Keratinocyte (primary cell): Measurements from ENCODE around the gene PIGX. TPM values are rescaled to one million over a fixed set of nuclear protein-coding genes. Genes with fewer than 3 reads are reported as not detected.
A peak's percentile ranks its signal among the peaks of the same experiment; 100 is the strongest.
"Not testable (repeated sequence)": the region's sequence is repeated elsewhere in the genome, so short reads cannot be mapped to it uniquely, and the experiment has no call there.

Experiments used
- DNase-seq: peaks from one replicate; pipeline ENCODE4 v3.0.0-alpha.2; 2011; ENCODE audit warnings: low read depth, missing footprints, low spot score
- FAIRE-seq: peaks from 2 replicates; lab custom pipeline; 2011; peaks lifted over from hg19 to GRCh38; lab: Jason Lieb, UNC
- H2AFZ ChIP-seq: 2 replicates; pipeline ENCODE4 v1.6.0; 2012; ENCODE audit warnings: low read length, control low read depth, inconsistent platforms; ENCODE audit not compliant: control insufficient read depth
- H3K27ac ChIP-seq: 2 replicates; pipeline ENCODE4 v1.5.1; 2011; ENCODE audit warnings: low read length; ENCODE audit not compliant: control insufficient read depth, insufficient read depth
- H3K27me3 ChIP-seq: 3 replicates; pipeline ENCODE4 v1.6.0; 2011; ENCODE audit warnings: low read length; ENCODE audit not compliant: control insufficient read depth, insufficient read depth; ENCODE audit errors: extremely low read depth
- H3K36me3 ChIP-seq, 2 experiments: 2 replicates in 1 of 2; 3 replicates in 1 of 2; pipeline ENCODE4 v1.5.1; 2011; ENCODE audit warnings: low read length in 2 of 2, mild to moderate bottlenecking in 1 of 2; ENCODE audit not compliant: control insufficient read depth in 2 of 2, insufficient read depth in 2 of 2; ENCODE audit errors: extremely low read depth in 1 of 2
- H3K4me1 ChIP-seq: 3 replicates; pipeline ENCODE4 v1.5.1; 2011; ENCODE audit warnings: low read length; ENCODE audit not compliant: control insufficient read depth, insufficient read depth; ENCODE audit errors: extremely low read depth
- H3K4me2 ChIP-seq: 3 replicates; pipeline ENCODE4 v1.6.0; 2011; ENCODE audit warnings: low read depth, low read length; ENCODE audit not compliant: control insufficient read depth, insufficient read depth; ENCODE audit errors: extremely low read depth
- H3K4me3 ChIP-seq, 3 experiments: fragments of 200-600 bp in 1 of 3; sonication (generic) in 1 of 3; 2 replicates in 2 of 3; 3 replicates in 1 of 3; pipeline ENCODE4 v1.5.1; 2011 to 2016; ENCODE audit warnings: low read length in 3 of 3, mild to moderate bottlenecking in 3 of 3, control low read depth in 2 of 3, inconsistent platforms in 1 of 3, low read depth in 1 of 3, mixed read lengths in 1 of 3, mixed run types in 1 of 3, moderate library complexity in 1 of 3; ENCODE audit not compliant: control insufficient read depth in 2 of 3, insufficient read depth in 2 of 3; ENCODE audit errors: extremely low read depth in 1 of 3
- H3K79me2 ChIP-seq: 2 replicates; pipeline ENCODE4 v1.6.0; 2012; ENCODE audit warnings: low read length; ENCODE audit not compliant: control insufficient read depth, insufficient read depth
- H3K9ac ChIP-seq: 3 replicates; pipeline ENCODE4 v1.6.0; 2011; ENCODE audit warnings: low read length; ENCODE audit not compliant: control insufficient read depth, insufficient read depth; ENCODE audit errors: extremely low read depth
- H3K9me1 ChIP-seq: 3 replicates; pipeline ENCODE4 v1.6.0; 2011; ENCODE audit warnings: low read length; ENCODE audit not compliant: control insufficient read depth, insufficient read depth; ENCODE audit errors: extremely low read depth
- H3K9me3 ChIP-seq: 2 replicates; pipeline ENCODE4 v1.5.1; 2012; ENCODE audit warnings: low read depth, low read length; ENCODE audit not compliant: control insufficient read depth
- H4K20me1 ChIP-seq: 3 replicates; pipeline ENCODE4 v1.6.0; 2011; ENCODE audit warnings: low read length; ENCODE audit not compliant: control insufficient read depth, insufficient read depth; ENCODE audit errors: extremely low read depth
- CTCF ChIP-seq, 3 experiments: IDR thresholded peaks in 1 of 3; conservative IDR thresholded peaks in 1 of 3; optimal IDR thresholded peaks in 1 of 3; 2 replicates in 2 of 3; 3 replicates in 1 of 3; pipeline versions ENCODE3 to v1.5.1; 2011; ENCODE audit warnings: low read length in 3 of 3, mild to moderate bottlenecking in 3 of 3, moderate library complexity in 2 of 3, control low read depth in 1 of 3, inconsistent platforms in 1 of 3; ENCODE audit not compliant: insufficient read depth in 2 of 3; ENCODE audit errors: extremely low read depth in 1 of 3
- EZH2 ChIP-seq: IDR thresholded peaks from one replicate; pipeline ENCODE4 v1.6.1; 2012; ENCODE audit warnings: inconsistent platforms, mild to moderate bottlenecking, low read length, moderate library complexity
- dilution Hi-C: fragments of 300-500 bp; cut with MboI; formaldehyde crosslinking; loops from one replicate; pipeline ENCODE4 v1.7.0; 2020; ENCODE audit warnings: low sequenced_read_pairs; ENCODE audit not compliant: extremely low pct_ligation_motif_present
- polyA plus RNA-seq, 5 experiments: library from polyadenylated mRNA; depleted of rRNA in 3 of 5; stranded (reverse) in 3 of 5; stranded (forward) in 1 of 5; unstranded in 1 of 5; fragments of >200 nt; gene quantifications; 1 replicate in 1 of 5; 2 replicates in 3 of 5; 3 replicates in 1 of 5; pipeline versions ENCODE4 v1.2.1 to v1.2.3, GENCODE V29; 2011 to 2012; ENCODE audit warnings: missing spikeins in 2 of 5, low read depth in 1 of 5, low replicate concordance in 1 of 5

The PIGX gene
- polyA plus RNA-seq, 1 donor (not counting 4 experiments of a cell fraction or from before 2014, with no cell fraction given): 25.0 TPM

GRCh38 chr3:196712514-196713413, 587 bp downstream of the PIGX start:
- Histone ChIP-seq H3K9me3 (no peaks in the 10 kb centered on the region), H2AFZ (peak overlapping the region; percentile 98), H3K27ac (peak overlapping the region; percentile 81), H3K27me3 (no peaks in the 10 kb centered on the region), H3K79me2 (peaks cover 11% of the 10 kb centered on the region), H3K9me1 (no peaks in the 10 kb centered on the region), H3K9ac (peak overlapping the region; percentile 91), H3K36me3 (peaks cover 0 to 3% of the 10 kb centered on the region in 2 experiments), H4K20me1 (no peaks in the 10 kb centered on the region), H3K4me2 (peak overlapping the region; percentile 99), H3K4me3 (peak overlapping the region; percentile 73 to 99 (median 83)), H3K4me1 (peaks cover 21% of the 10 kb centered on the region)
- FAIRE-seq (peak; percentile 23), DNase-seq (no peak)
- TF ChIP-seq CTCF (optimal IDR thresholded peaks at IDR 0.05 in 1 of 3, IDR thresholded peaks at IDR 0.05 in 1 of 3, conservative IDR thresholded peaks at IDR 0.05 in 1 of 3; ENCODE audit: extremely low read depth in 1 of 3, insufficient read depth in 2 of 3, low read length in 3 of 3): no peak
- no peak for TF ChIP-seq EZH2
- dilution Hi-C loops: no loop called here

- H3K4me3 ChIP-seq, H3K9me1 ChIP-seq, H3K4me2 ChIP-seq, H4K20me1 ChIP-seq, H3K4me1 ChIP-seq, H2AFZ ChIP-seq, H3K27me3 ChIP-seq, H3K9me3 ChIP-seq, dilution Hi-C loops, FAIRE-seq, H3K27ac ChIP-seq, DNase-seq, H3K9ac ChIP-seq: not testable (repeated sequence)
- Histone ChIP-seq H3K79me2 (peaks cover 15% of the 10 kb centered on the region), H3K36me3 (peaks cover 0 to 10% of the 10 kb centered on the region in 2 experiments)
These were observed 5.0 kb downstream of the PIGX start for GRCh38 chr3:196717162-196717561.
